ENCODE data around the gene KRTDAP. TPM values are rescaled to one million over a fixed set of nuclear protein-coding genes. Genes with fewer than 3 reads are reported as not detected.

Gene KRTDAP
- total and polyA plus RNA-seq, 5 donors, result 0.29 TPM; not detected in 4

DNA sequence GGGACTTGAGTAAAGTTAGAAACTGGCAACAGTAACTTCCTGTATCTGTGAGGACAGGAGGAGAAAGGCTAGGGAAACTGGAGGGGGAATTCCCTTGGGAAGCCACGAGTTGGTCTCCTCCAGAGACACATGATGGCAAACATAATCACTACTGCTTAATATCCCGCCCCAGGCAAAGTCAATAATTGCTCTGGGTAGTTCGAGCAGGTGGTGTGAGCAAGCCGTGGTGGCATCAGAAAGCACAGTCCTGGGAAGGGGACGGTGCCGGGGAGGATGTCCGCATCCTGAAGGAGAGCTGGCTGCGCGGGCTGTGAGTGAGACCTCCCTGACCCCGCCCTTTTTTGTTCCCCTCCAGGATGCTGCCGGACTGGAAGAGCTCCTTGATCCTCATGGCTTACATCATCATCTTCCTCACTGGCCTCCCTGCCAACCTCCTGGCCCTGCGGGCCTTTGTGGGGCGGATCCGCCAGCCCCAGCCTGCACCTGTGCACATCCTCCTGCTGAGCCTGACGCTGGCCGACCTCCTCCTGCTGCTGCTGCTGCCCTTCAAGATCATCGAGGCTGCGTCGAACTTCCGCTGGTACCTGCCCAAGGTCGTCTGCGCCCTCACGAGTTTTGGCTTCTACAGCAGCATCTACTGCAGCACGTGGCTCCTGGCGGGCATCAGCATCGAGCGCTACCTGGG is 40.8 kb downstream of the KRTDAP start:
- DNase-seq, result no peak
- Histone ChIP-seq H3K27ac (ENCODE audit: low read length) (no peak overlapping the region), H3K27me3 (ENCODE audit: control insufficient read depth, insufficient read depth) (no peaks in the 10 kb centered on the region), H3K4me1 (ENCODE audit: control insufficient read depth, insufficient read depth, low read length) (no peaks in the 10 kb centered on the region), H3K4me3 (ENCODE audit: low read length) (no peak overlapping the region), H3K9me3 (ENCODE audit: control insufficient read depth, low read length) (no peaks in the 10 kb centered on the region)
- WGBS, result 67% methylated on average over 27 of the region's 27 CpGs
- intact Hi-C loops (cut with DNase I), result no loop called here
- ATAC-seq, result no peak

GRCh38 chr19:35447606-35448469 is 42.4 kb downstream of the KRTDAP start, which contains the start of gene FFAR2:
Gene FFAR2, plus strand, starts transcription at chr19:35448257. Its CDS starts 1,458 bp downstream, at chr19:35449715.
- WGBS, result 82% methylated on average over 12 of the region's 12 CpGs
- no peaks in the 10 kb centered on the region for H3K27me3 ChIP-seq (ENCODE audit: control insufficient read depth, insufficient read depth)

GRCh38 chr19:35445826-35446593 is 44.3 kb downstream of the KRTDAP start:
- H3K4me1 ChIP-seq (ENCODE audit: control insufficient read depth, insufficient read depth, low read length), result no peaks in the 10 kb centered on the region
- no peak overlapping the region for H3K27ac ChIP-seq (ENCODE audit: low read length)
- ATAC-seq (peak in 1 of 2 donors; percentile 54), DNase-seq (no peak)
- no peaks in the 10 kb centered on the region for H3K9me3 ChIP-seq (ENCODE audit: control insufficient read depth, low read length)
- H3K27me3 ChIP-seq (ENCODE audit: control insufficient read depth, insufficient read depth), result no peaks in the 10 kb centered on the region
- no peak overlapping the region for H3K4me3 ChIP-seq (ENCODE audit: low read length)
- intact Hi-C loops (cut with DNase I), result no loop called here
- WGBS, result 64% methylated on average over 21 of the region's 21 CpGs

More at GRCh38 chr19:35447606-35448469, 42.4 kb downstream of the KRTDAP start, which contains the start of gene FFAR2:
- intact Hi-C loops (cut with DNase I), result no loop called here
- H3K4me1 ChIP-seq (ENCODE audit: control insufficient read depth, insufficient read depth, low read length), result no peaks in the 10 kb centered on the region
- DNase-seq, result no peak
- H3K9me3 ChIP-seq (ENCODE audit: control insufficient read depth, low read length), result no peaks in the 10 kb centered on the region
- no peak within 1 kb of the TSS for H3K27ac ChIP-seq (ENCODE audit: low read length)
- H3K4me3 ChIP-seq (ENCODE audit: low read length), result no peak within 1 kb of the TSS
- ATAC-seq, result no peak

DNA sequence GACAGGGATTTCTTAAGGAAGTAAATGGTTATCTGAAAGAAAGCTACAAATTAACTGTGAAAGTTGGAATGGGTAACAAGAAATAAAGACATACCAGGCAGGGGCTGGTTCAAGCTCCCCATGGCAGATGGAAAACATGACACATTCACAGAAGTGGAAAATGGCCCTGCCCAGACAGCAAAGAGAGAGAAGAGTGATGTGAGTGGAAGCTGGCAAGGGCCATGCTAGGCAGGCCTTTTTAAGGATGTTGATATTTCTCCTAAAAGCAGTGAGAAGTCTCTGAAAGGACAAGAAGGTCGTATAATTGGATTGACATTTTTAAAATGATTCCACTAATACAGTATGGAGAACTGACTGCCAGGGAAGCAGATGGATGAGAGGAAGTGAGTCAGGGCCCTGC is 45.5 kb downstream of the KRTDAP start:
- Histone ChIP-seq H3K27me3 (ENCODE audit: control insufficient read depth, insufficient read depth) (no peaks in the 10 kb centered on the region), H3K27ac (ENCODE audit: low read length) (no peak overlapping the region), H3K4me3 (ENCODE audit: low read length) (no peak overlapping the region), H3K4me1 (ENCODE audit: control insufficient read depth, insufficient read depth, low read length) (no peaks in the 10 kb centered on the region), H3K9me3 (ENCODE audit: control insufficient read depth, low read length) (no peaks in the 10 kb centered on the region)
- intact Hi-C loops (cut with DNase I), result no loop called here
- WGBS, result 73% methylated on average over 1 of the region's 1 CpG
- DNase-seq, result no peak
- no peak for ATAC-seq

DNA sequence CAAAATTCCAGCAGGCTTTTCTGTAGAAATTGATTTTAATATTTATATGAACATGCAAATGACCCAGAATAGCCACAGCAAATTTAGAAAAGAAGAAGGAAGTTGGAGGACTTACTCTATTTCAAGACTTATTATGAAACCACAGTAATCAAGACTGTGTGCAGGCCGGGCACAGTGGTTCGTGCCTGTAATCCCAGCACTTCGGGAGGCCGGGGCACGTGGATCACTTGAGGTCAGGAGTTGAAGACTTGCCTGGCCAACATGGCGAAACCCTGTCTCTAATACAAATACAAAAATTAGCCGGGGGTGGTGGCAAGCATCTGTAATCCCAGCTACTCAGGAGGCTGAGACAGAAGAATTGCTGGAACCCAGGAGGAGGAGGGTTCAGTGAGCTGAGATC is 48.2 kb downstream of the KRTDAP start:
- ATAC-seq (no peak), DNase-seq (peak; percentile 43 to 76 (median 72))
- no peak overlapping the region for H3K4me3 ChIP-seq (ENCODE audit: low read length)
- H3K4me1 ChIP-seq (ENCODE audit: control insufficient read depth, insufficient read depth, low read length), result peaks cover 5% of the 10 kb centered on the region
- intact Hi-C loops (cut with DNase I), result no loop called here
- H3K9me3 ChIP-seq (ENCODE audit: control insufficient read depth, low read length), result no peaks in the 10 kb centered on the region
- no peaks in the 10 kb centered on the region for H3K27me3 ChIP-seq (ENCODE audit: control insufficient read depth, insufficient read depth)
- WGBS, result 70% methylated on average over 7 of the region's 7 CpGs
- H3K27ac ChIP-seq (ENCODE audit: low read length), result no peak overlapping the region

DNA sequence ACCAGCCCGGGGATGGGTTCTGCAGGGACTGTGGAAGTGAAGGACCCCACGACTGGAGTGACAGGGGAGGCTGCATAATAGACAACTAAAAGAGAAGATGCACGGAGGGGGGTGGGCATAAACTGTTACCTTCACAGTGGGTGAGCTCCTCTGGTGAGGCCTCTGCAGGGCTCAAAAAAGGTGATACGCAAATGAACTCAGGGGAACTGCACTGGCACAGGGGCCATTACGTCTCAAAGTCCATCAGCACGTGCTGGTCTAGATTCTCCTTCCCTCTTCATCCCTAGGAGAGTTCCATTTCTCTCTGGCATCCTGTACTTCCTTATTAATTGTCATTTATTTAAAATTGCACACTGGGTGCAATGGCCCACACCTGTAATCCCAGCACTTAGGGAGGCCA is 50.3 kb downstream of the KRTDAP start:
- Histone ChIP-seq H3K9me3 (ENCODE audit: control insufficient read depth, low read length) (no peaks in the 10 kb centered on the region), H3K27ac (ENCODE audit: low read length) (no peak overlapping the region), H3K4me1 (ENCODE audit: control insufficient read depth, insufficient read depth, low read length) (peaks cover 8% of the 10 kb centered on the region), H3K27me3 (ENCODE audit: control insufficient read depth, insufficient read depth) (no peaks in the 10 kb centered on the region), H3K4me3 (ENCODE audit: low read length) (no peak overlapping the region)
- DNase-seq (no peak), ATAC-seq (no peak)
- whole genome bisulfite sequencing, result 92% methylated on average over 6 of the region's 6 CpGs
- intact Hi-C loops (cut with DNase I), result no loop called here

- Histone ChIP-seq H3K27me3 (ENCODE audit: control insufficient read depth, insufficient read depth) (no peaks in the 10 kb centered on the region), H3K4me1 (ENCODE audit: control insufficient read depth, insufficient read depth, low read length) (peaks cover 14% of the 10 kb centered on the region), H3K4me3 (ENCODE audit: low read length) (no peak overlapping the region), H3K9me3 (ENCODE audit: control insufficient read depth, low read length) (no peaks in the 10 kb centered on the region), H3K27ac (ENCODE audit: low read length) (no peak overlapping the region)
- intact Hi-C loops (cut with DNase I), result no loop called here
- WGBS, result 40% methylated on average over 5 of the region's 5 CpGs
- no peak for DNase-seq
- ATAC-seq, result no peak
Measured at GRCh38 chr19:35438527-35438926, 51.7 kb downstream of the KRTDAP start.

DNA sequence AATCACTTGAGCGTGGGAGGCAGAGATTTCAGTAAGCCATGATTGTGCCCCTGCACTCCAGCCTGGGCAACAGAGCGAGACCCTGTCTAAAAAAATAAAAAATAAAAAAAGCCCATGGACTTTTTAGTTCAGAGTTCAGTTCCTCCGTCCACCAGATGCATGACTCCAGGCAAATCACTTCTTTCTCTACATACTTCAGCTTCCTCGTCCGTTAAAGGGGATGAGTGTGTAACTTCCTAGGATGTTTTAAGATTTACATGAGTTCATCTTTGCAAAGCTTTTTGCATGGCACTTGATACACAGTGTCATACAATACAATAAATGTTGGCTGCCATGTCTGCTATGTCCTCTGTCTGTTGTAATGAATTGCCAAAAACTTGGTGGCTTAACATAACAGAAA is 52.2 kb downstream of the KRTDAP start:
- H3K4me1 ChIP-seq (ENCODE audit: control insufficient read depth, insufficient read depth, low read length), result peaks cover 14% of the 10 kb centered on the region
- no peaks in the 10 kb centered on the region for H3K27me3 ChIP-seq (ENCODE audit: control insufficient read depth, insufficient read depth)
- H3K9me3 ChIP-seq (ENCODE audit: control insufficient read depth, low read length), result no peaks in the 10 kb centered on the region
- 82% methylated on average over 5 of the region's 5 CpGs for WGBS
- H3K4me3 ChIP-seq (ENCODE audit: low read length), result no peak overlapping the region
- H3K27ac ChIP-seq (ENCODE audit: low read length), result no peak overlapping the region
- DNase-seq, result no peak
- no peak for ATAC-seq
- intact Hi-C loops (cut with DNase I), result no loop called here

DNA sequence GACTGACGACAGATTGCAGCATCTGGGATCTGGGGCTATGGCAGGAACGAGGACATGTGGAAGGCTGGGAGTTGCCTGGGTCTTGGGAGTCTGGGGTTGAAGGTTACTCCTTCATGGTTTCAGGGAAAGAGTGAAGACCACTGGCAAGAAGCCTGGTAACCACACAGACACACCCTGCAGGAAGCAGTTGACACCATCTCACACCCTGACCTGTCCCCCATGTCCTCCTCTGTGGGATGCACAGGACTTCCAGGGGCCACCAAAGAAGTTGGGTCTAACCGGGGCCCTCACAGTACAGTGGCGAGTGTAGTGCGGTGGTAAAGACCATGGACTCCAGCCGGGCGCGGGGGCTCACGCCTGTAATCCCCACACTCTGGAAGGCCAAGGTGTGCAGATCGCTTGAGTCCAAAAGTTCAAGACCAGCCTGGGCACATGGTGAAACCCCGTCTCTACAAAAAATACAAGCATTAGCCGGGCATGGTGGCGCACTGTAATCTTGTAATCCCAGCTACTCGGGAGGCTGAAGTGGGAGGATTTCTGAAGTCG is 52.8 kb downstream of the KRTDAP start:
- Histone ChIP-seq H3K27ac (ENCODE audit: low read length) (no peak overlapping the region), H3K4me3 (ENCODE audit: low read length) (no peak overlapping the region), H3K27me3 (ENCODE audit: control insufficient read depth, insufficient read depth) (no peaks in the 10 kb centered on the region), H3K9me3 (ENCODE audit: control insufficient read depth, low read length) (no peaks in the 10 kb centered on the region), H3K4me1 (ENCODE audit: control insufficient read depth, insufficient read depth, low read length) (peaks cover 14% of the 10 kb centered on the region)
- no peak for ATAC-seq
- 87% methylated on average over 15 of the region's 15 CpGs for WGBS
- intact Hi-C loops (cut with DNase I), result no loop called here
- DNase-seq, result no peak
